GM12878 (cell line): ENCODE data around the gene UBAC2. TPM values are rescaled to one million over a fixed set of nuclear protein-coding genes. Genes with fewer than 3 reads are reported as not detected.

Experiments
- ASH2L ChIP-seq: fragments of 300-600, 200-600 bp; sonication (generic); IDR thresholded peaks from 2 replicates; pipeline ENCODE4 v1.6.1; 2017; ENCODE audit warnings: low read depth, mild to moderate bottlenecking, borderline replicate concordance
- CBFB ChIP-seq: IDR thresholded peaks from 2 replicates; pipeline ENCODE4 v1.6.1; 2016; ENCODE audit warnings: antibody characterized with exemption, low read depth
- EZH2 ChIP-seq: IDR thresholded peaks from 2 replicates; pipeline ENCODE4 v1.6.1; 2012; ENCODE audit warnings: low read depth, mild to moderate bottlenecking, control low read depth, inconsistent platforms, low read length, borderline replicate concordance; ENCODE audit not compliant: control insufficient read depth
- FOS ChIP-seq: IDR thresholded peaks from 3 replicates; pipeline ENCODE4 v1.6.1; 2011; ENCODE audit warnings: borderline replicate concordance; ENCODE audit not compliant: insufficient read length; ENCODE audit errors: extremely low read depth
- GABPA ChIP-seq: IDR thresholded peaks from 2 replicates; pipeline ENCODE4 v1.6.1; 2014; ENCODE audit warnings: antibody characterized with exemption, low read depth, mild to moderate bottlenecking, inconsistent platforms
- IKZF1 ChIP-seq: fragments of 450-650 bp; conservative IDR thresholded peaks from 2 replicates; pipeline ENCODE4 v1.6.1; 2017; ENCODE audit warnings: antibody characterized with exemption, mild to moderate bottlenecking
- LARP7 ChIP-seq: fragments of 450-650 bp; IDR thresholded peaks from 2 replicates; pipeline ENCODE4 v1.6.1; 2017; ENCODE audit warnings: mild to moderate bottlenecking
- NBN ChIP-seq: fragments of 450-650 bp; IDR thresholded peaks from 2 replicates; pipeline ENCODE4 v1.6.1; 2016
- PAX5 ChIP-seq: IDR thresholded peaks from 2 replicates; pipeline ENCODE4 v1.6.1; 2011; ENCODE audit warnings: low read depth, low read length, borderline replicate concordance
- PAX8 ChIP-seq: fragments of 450-650 bp; IDR thresholded peaks from 2 replicates; pipeline ENCODE4 v1.6.1; 2017; ENCODE audit warnings: mild to moderate bottlenecking, moderate library complexity
- PML ChIP-seq: IDR thresholded peaks from 2 replicates; pipeline ENCODE4 v1.6.1; 2012; ENCODE audit warnings: low read length, inconsistent platforms
- SIX5 ChIP-seq: IDR thresholded peaks from 2 replicates; pipeline ENCODE4 v1.6.1; 2011; ENCODE audit warnings: mild to moderate bottlenecking, low read depth, low read length, moderate library complexity; ENCODE audit not compliant: severe bottlenecking
- SMC3 ChIP-seq: IDR thresholded peaks from 2 replicates; pipeline ENCODE4 v1.6.1; 2011; ENCODE audit warnings: low read length, improper control_type of control experiment, borderline replicate concordance
- STAT1 ChIP-seq: fragments of 450-650 bp; conservative IDR thresholded peaks from 2 replicates; pipeline ENCODE4 v1.6.1; 2014; ENCODE audit warnings: antibody characterized with exemption, mild to moderate bottlenecking
- STAT3 ChIP-seq: IDR thresholded peaks from 2 replicates; pipeline ENCODE4 v1.6.1; 2011; ENCODE audit warnings: low read depth, low read length, improper control_type of control experiment
- SUZ12 ChIP-seq: fragments of 200-600 bp; sonication (generic); IDR thresholded peaks from one replicate; pipeline ENCODE4 v1.6.1; 2018; ENCODE audit warnings: antibody characterized with exemption, mild to moderate bottlenecking; ENCODE audit not compliant: unreplicated experiment
- TBL1XR1 ChIP-seq: IDR thresholded peaks from 2 replicates; pipeline ENCODE4 v1.6.1; 2012; ENCODE audit warnings: low read depth, low read length, improper control_type of control experiment
- ZNF217 ChIP-seq: fragments of 450-650 bp; IDR thresholded peaks from 2 replicates; pipeline ENCODE4 v1.6.1; 2017; ENCODE audit warnings: antibody characterized with exemption, mild to moderate bottlenecking
- polyA plus RNA-seq, 11 experiments: library from polyadenylated mRNA; depleted of rRNA in 4 of 11; unstranded in 6 of 11; stranded (reverse) in 5 of 11; fragments of >200 nt; fragmentation: Nextera tagmentation in 4 of 11; fragmentation: Illumina TruSeq in 1 of 11; extraction: Ambion mirVana in 4 of 11; extraction: Trizol in 1 of 11; gene quantifications; 1 replicate in 1 of 11; 2 replicates in 10 of 11; pipeline versions ENCODE4 v1.2.1 to v1.2.3, GENCODE V29; 2011 to 2016; ENCODE audit warnings: inconsistent platforms in 2 of 11, missing spikeins in 2 of 11, low read depth in 1 of 11
- total RNA-seq, 4 experiments: library from RNA; depleted of rRNA in 3 of 4; stranded (reverse); fragments of >200 nt in 3 of 4; fragmentation: Illumina TruSeq in 1 of 4; extraction: Trizol in 1 of 4; gene quantifications; 2 replicates each; pipeline versions ENCODE4 v1.2.1 to v1.2.3, GENCODE V29; 2013 to 2021
- TF ChIP-seq, protein P1 (sequence below): fragments of 450-650 bp; formaldehyde crosslinking; IDR thresholded peaks from 2 replicates; pipeline ENCODE4 v1.4.0; 2022; ENCODE audit warnings: mild to moderate bottlenecking, moderate library complexity
- TF ChIP-seq, protein P2 (sequence below): fragments of 450-650 bp; IDR thresholded peaks from 2 replicates; pipeline ENCODE4 v1.6.1; 2016; ENCODE audit warnings: mild to moderate bottlenecking, moderate library complexity, borderline replicate concordance
- TF ChIP-seq, protein P3 (sequence below): fragments of 450-650 bp; IDR thresholded peaks from 2 replicates; pipeline ENCODE4 v1.6.1; 2017; ENCODE audit warnings: antibody characterized with exemption, mild to moderate bottlenecking, moderate library complexity

UBAC2 gene
- total and polyA plus RNA-seq, 10 of the 15 experiments (the other 5 are each of a cell fraction or from before 2014, with no cell fraction given), result 3.0 to 54.6 (median 17.4) TPM

DNA sequence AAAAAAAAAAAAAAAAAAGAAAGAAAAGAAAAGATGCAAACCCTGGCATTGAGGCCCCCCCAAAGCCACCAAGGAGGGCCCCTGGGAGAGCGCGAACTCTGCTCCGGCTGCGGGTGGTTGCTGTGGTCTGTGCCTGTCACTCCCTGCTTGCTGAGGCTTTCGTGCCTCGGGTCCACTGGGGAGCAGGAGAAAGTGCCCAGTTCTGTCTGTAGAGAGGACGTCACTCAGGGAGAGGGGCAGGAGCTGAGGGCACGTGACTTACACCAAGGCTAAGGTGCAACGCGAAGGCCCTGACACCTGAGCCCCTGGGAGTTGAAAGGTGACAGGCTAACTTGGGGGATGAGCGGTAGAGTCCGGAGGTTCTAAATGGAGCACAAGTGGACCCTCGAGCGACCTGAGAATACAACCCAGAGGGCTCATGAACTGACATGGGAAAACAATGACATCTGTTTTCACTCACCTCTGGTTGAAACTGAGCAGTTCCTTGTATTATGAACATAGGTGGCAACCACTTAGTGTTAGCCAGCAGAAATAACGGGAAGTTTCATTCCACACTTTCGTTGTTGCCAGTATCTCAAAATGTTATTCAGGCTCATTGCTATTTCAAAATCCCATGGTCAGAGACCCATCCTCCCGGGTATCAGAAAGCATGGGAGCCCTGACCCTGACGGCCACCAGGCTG, 231.4 kb downstream of the UBAC2 start (continued):
- TF ChIP-seq, protein P1, sequence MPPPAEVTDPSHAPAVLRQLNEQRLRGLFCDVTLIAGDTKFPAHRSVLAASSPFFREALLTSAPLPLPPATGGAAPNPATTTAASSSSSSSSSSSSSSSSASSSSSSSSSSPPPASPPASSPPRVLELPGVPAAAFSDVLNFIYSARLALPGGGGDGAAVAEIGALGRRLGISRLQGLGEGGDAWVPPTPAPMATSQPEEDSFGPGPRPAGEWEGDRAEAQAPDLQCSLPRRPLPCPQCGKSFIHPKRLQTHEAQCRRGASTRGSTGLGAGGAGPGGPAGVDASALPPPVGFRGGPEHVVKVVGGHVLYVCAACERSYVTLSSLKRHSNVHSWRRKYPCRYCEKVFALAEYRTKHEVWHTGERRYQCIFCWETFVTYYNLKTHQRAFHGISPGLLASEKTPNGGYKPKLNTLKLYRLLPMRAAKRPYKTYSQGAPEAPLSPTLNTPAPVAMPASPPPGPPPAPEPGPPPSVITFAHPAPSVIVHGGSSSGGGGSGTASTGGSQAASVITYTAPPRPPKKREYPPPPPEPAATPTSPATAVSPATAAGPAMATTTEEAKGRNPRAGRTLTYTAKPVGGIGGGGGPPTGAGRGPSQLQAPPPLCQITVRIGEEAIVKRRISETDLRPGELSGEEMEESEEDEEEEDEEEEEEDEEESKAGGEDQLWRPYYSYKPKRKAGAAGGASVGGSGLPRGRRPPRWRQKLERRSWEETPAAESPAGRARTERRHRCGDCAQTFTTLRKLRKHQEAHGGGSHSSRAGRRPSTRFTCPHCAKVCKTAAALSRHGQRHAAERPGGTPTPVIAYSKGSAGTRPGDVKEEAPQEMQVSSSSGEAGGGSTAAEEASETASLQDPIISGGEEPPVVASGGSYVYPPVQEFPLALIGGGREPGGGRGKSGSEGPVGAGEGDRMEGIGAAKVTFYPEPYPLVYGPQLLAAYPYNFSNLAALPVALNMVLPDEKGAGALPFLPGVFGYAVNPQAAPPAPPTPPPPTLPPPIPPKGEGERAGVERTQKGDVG (CRISPR knock-in tag), result no peak
- TF ChIP-seq STAT3 (no peak), LARP7 (no peak), SUZ12 (no peak), SMC3 (no peak), CBFB (no peak; the same call in 1 of the 2 replicates), ZNF217 (no peak), PML (no peak), ASH2L (no peak), STAT1 (no peak; the same call in 1 of the 2 replicates), GABPA (no peak), TBL1XR1 (no peak), PAX8 (no peak), PAX5 (peak; percentile 60), NBN (peak; percentile 85; the same call in 1 of the 2 replicates), IKZF1 (no peak), FOS (no peak), SIX5 (no peak), EZH2 (no peak)
- TF ChIP-seq, protein P2, sequence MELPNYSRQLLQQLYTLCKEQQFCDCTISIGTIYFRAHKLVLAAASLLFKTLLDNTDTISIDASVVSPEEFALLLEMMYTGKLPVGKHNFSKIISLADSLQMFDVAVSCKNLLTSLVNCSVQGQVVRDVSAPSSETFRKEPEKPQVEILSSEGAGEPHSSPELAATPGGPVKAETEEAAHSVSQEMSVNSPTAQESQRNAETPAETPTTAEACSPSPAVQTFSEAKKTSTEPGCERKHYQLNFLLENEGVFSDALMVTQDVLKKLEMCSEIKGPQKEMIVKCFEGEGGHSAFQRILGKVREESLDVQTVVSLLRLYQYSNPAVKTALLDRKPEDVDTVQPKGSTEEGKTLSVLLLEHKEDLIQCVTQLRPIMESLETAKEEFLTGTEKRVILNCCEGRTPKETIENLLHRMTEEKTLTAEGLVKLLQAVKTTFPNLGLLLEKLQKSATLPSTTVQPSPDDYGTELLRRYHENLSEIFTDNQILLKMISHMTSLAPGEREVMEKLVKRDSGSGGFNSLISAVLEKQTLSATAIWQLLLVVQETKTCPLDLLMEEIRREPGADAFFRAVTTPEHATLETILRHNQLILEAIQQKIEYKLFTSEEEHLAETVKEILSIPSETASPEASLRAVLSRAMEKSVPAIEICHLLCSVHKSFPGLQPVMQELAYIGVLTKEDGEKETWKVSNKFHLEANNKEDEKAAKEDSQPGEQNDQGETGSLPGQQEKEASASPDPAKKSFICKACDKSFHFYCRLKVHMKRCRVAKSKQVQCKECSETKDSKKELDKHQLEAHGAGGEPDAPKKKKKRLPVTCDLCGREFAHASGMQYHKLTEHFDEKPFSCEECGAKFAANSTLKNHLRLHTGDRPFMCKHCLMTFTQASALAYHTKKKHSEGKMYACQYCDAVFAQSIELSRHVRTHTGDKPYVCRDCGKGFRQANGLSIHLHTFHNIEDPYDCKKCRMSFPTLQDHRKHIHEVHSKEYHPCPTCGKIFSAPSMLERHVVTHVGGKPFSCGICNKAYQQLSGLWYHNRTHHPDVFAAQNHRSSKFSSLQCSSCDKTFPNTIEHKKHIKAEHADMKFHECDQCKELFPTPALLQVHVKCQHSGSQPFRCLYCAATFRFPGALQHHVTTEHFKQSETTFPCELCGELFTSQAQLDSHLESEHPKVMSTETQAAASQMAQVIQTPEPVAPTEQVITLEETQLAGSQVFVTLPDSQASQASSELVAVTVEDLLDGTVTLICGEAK, result no peak
- TF ChIP-seq, protein P3, sequence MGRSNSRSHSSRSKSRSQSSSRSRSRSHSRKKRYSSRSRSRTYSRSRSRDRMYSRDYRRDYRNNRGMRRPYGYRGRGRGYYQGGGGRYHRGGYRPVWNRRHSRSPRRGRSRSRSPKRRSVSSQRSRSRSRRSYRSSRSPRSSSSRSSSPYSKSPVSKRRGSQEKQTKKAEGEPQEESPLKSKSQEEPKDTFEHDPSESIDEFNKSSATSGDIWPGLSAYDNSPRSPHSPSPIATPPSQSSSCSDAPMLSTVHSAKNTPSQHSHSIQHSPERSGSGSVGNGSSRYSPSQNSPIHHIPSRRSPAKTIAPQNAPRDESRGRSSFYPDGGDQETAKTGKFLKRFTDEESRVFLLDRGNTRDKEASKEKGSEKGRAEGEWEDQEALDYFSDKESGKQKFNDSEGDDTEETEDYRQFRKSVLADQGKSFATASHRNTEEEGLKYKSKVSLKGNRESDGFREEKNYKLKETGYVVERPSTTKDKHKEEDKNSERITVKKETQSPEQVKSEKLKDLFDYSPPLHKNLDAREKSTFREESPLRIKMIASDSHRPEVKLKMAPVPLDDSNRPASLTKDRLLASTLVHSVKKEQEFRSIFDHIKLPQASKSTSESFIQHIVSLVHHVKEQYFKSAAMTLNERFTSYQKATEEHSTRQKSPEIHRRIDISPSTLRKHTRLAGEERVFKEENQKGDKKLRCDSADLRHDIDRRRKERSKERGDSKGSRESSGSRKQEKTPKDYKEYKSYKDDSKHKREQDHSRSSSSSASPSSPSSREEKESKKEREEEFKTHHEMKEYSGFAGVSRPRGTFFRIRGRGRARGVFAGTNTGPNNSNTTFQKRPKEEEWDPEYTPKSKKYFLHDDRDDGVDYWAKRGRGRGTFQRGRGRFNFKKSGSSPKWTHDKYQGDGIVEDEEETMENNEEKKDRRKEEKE, result no peak
